Endometrium (tissue), 2 donors: Measurements from ENCODE around the gene MAGEB5.
A peak's percentile ranks its signal among the peaks of the same experiment; 100 is the strongest.
"Not testable (repeated sequence)": the region's sequence is repeated elsewhere in the genome, so short reads cannot be mapped to it uniquely, and the experiment has no call there.

Source experiments
- FAIRE-seq: peaks from 2 replicates; lab custom pipeline; 2012; peaks lifted over from hg19 to GRCh38; lab: Jason Lieb, UNC
- donor health status: control.
- donor health status: control.

Gene MAGEB5, protein sequence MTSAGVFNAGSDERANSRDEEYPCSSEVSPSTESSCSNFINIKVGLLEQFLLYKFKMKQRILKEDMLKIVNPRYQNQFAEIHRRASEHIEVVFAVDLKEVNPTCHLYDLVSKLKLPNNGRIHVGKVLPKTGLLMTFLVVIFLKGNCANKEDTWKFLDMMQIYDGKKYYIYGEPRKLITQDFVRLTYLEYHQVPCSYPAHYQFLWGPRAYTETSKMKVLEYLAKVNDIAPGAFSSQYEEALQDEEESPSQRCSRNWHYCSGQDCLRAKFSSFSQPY

DNA sequence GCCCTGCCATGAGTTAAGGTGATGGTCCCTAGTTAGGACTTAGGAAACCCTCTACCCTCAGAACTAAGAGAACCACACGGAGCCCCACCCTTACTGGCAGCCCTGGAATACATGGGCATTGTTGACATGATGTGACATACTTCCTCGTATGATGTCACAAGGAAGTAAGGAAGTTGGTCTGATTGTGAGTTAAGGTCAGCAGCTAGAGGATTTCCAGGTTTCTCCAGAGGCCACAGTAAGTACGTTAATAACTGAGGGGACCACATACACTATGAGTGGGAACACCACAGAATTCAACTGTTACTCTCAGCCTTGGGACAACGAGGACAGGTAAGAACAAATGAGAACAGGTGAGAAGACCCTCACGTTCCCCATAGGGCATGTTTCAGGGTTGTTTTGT lies at the start of gene MAGEB5:
Gene MAGEB5 (plus strand): TSS at position 301 of the 400 bp plus-strand sequence. CDS start 1,133 bp downstream, outside the sequence.
- no peak for FAIRE-seq

DNA sequence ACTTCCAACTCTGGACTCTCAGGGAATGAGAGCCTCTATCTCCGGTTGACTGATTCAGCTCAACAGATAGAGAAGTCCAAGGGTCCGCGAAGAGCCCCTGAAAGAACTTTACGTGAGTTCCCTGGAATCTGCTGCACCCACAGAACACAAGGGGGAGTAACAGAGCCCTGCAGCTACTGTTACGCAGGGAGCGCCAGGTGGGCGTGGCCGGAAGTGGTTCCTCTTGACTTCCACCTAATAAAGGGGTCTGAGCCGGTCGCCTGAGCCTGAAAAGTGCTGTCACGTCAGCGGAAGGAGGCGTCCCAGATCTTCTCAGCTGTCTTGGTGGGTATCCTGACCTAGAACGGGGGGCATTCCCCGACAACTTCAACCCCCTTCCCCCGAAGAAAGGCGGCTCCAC lies 23.8 kb upstream of the MAGEB5 start, which contains the start of gene MAGEB6:
Gene MAGEB6 (plus strand): TSS at position 237 of the 400 bp plus-strand sequence. CDS start 1,407 bp downstream, outside the sequence.
- no peak for FAIRE-seq

GRCh38 chrX:26203561-26203960 lies 12.4 kb upstream of the MAGEB5 start:
- no peak for FAIRE-seq

- FAIRE-seq: not testable (repeated sequence)
Observed at GRCh38 chrX:26204717-26205116, 11.3 kb upstream of the MAGEB5 start.

DNA sequence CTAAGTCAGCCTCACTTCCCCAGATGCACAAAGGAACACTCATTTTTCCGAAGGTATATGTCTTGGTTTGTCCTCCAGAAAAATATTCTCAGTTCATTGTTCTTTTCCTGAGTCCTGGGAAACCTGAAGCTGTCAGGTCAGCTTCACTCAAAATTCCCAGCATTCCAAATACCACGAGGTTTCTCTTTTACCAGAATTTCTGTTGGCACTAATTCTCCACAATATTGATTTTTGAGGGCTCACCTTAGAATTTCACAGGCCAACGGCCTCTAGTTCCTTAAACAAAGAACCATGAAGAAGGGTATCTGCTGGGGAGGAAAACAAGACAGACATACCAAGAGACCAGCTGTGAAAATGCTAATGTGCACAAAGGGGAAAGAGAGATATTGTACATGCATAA lies 8.0 kb upstream of the MAGEB5 start:
- FAIRE-seq: no peak

DNA sequence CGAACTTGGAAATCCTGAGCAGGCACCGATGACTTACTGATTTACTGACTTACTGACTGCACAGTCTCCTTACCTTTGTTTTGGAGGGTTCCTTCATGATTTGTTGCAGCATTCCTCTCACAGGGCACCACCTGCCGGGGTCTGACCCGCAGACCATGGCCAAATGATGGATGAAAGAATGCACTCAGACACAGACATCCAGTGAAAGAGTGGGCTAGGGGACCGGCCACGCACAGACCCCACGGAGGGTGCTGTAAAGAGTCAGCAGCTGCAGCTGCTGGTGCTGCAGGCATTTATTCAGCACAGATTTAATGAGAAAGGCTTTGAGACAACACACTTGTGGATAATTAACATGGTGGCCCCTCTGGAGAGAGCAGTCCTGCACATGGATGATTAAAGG lies 3.4 kb downstream of the MAGEB5 start:
- no peak for FAIRE-seq

GRCh38 chrX:26234177-26234576 lies 18.2 kb downstream of the MAGEB5 start:
- FAIRE-seq: peak; percentile 92

GRCh38 chrX:26253526-26253925 lies 37.6 kb downstream of the MAGEB5 start:
- no peak for FAIRE-seq

- FAIRE-seq: no peak
Observed at GRCh38 chrX:26254436-26254835, 38.5 kb downstream of the MAGEB5 start.

- no peak for FAIRE-seq
Observed at GRCh38 chrX:26262121-26262523, 46.2 kb downstream of the MAGEB5 start.
